ENCODE measurements around the gene PLCL1. TPM values are rescaled to one million over a fixed set of nuclear protein-coding genes. Genes with fewer than 3 reads are reported as not detected.

The PLCL1 gene
- total RNA-seq, 1 experiment from 2014 or later, result 0.90 TPM

GRCh38 chr2:197950724-197951123 is 146.3 kb downstream of the PLCL1 start:
- DNase-seq (ENCODE audit: low read depth, low spot score), result no peak
- in situ Hi-C loops (cut with HindIII; ENCODE audit: low pct_unique_long_range_greater_than_20kb, low sequenced_read_pairs), result no loop called here

- in situ Hi-C loops (cut with HindIII; ENCODE audit: low pct_unique_long_range_greater_than_20kb, low sequenced_read_pairs), result no loop called here
- DNase-seq (ENCODE audit: low read depth, low spot score), result no peak
These were observed 148.3 kb downstream of the PLCL1 start for GRCh38 chr2:197952540-197953202.

GRCh38 chr2:197954328-197954727 is 149.9 kb downstream of the PLCL1 start:
- in situ Hi-C loops (cut with HindIII; ENCODE audit: low pct_unique_long_range_greater_than_20kb, low sequenced_read_pairs), result no loop called here
- no peak for DNase-seq (ENCODE audit: low read depth, low spot score)

GRCh38 chr2:197958592-197959150 is 154.3 kb downstream of the PLCL1 start:
- no peak for DNase-seq (ENCODE audit: low read depth, low spot score)
- in situ Hi-C loops (cut with HindIII; ENCODE audit: low pct_unique_long_range_greater_than_20kb, low sequenced_read_pairs), result no loop called here

- DNase-seq (ENCODE audit: low read depth, low spot score), result no peak
- in situ Hi-C loops (cut with HindIII; ENCODE audit: low pct_unique_long_range_greater_than_20kb, low sequenced_read_pairs), result no loop called here
These were observed 155.0 kb downstream of the PLCL1 start for GRCh38 chr2:197959383-197959782.

GRCh38 chr2:197960786-197961185 is 156.4 kb downstream of the PLCL1 start:
- no peak for DNase-seq (ENCODE audit: low read depth, low spot score)
- in situ Hi-C loops (cut with HindIII; ENCODE audit: low pct_unique_long_range_greater_than_20kb, low sequenced_read_pairs), result no loop called here

GRCh38 chr2:197964720-197965119 is 160.3 kb downstream of the PLCL1 start:
- in situ Hi-C loops (cut with HindIII; ENCODE audit: low pct_unique_long_range_greater_than_20kb, low sequenced_read_pairs), result no loop called here

GRCh38 chr2:197965756-197966155 is 161.4 kb downstream of the PLCL1 start:
- DNase-seq (ENCODE audit: low read depth, low spot score), result no peak
- in situ Hi-C loops (cut with HindIII; ENCODE audit: low pct_unique_long_range_greater_than_20kb, low sequenced_read_pairs), result no loop called here

More at GRCh38 chr2:197964720-197965119, 160.3 kb downstream of the PLCL1 start:
- DNase-seq (ENCODE audit: low read depth, low spot score), result no peak

GRCh38 chr2:197969391-197969893 is 165.0 kb downstream of the PLCL1 start:
- no peak for DNase-seq (ENCODE audit: low read depth, low spot score)
- in situ Hi-C loops (cut with HindIII; ENCODE audit: low pct_unique_long_range_greater_than_20kb, low sequenced_read_pairs), result no loop called here

- in situ Hi-C loops (cut with HindIII; ENCODE audit: low pct_unique_long_range_greater_than_20kb, low sequenced_read_pairs), result no loop called here
- DNase-seq (ENCODE audit: low read depth, low spot score), result no peak
These were observed 167.7 kb downstream of the PLCL1 start for GRCh38 chr2:197972061-197972460.

GRCh38 chr2:197972587-197972986 is 168.2 kb downstream of the PLCL1 start:
- in situ Hi-C loops (cut with HindIII; ENCODE audit: low pct_unique_long_range_greater_than_20kb, low sequenced_read_pairs), result no loop called here
- no peak for DNase-seq (ENCODE audit: low read depth, low spot score)

- DNase-seq (ENCODE audit: low read depth, low spot score), result no peak
- in situ Hi-C loops (cut with HindIII; ENCODE audit: low pct_unique_long_range_greater_than_20kb, low sequenced_read_pairs), result no loop called here
These were observed 169.4 kb downstream of the PLCL1 start for GRCh38 chr2:197973772-197974171.

GRCh38 chr2:197975931-197976519 is 171.6 kb downstream of the PLCL1 start:
- DNase-seq (ENCODE audit: low read depth, low spot score), result no peak
- in situ Hi-C loops (cut with HindIII; ENCODE audit: low pct_unique_long_range_greater_than_20kb, low sequenced_read_pairs), result no loop called here

- no peak for DNase-seq (ENCODE audit: low read depth, low spot score)
- in situ Hi-C loops (cut with HindIII; ENCODE audit: low pct_unique_long_range_greater_than_20kb, low sequenced_read_pairs), result no loop called here
These were observed 174.6 kb downstream of the PLCL1 start for GRCh38 chr2:197978971-197979370.

GRCh38 chr2:197982565-197982964 is 178.2 kb downstream of the PLCL1 start:
- no peak for DNase-seq (ENCODE audit: low read depth, low spot score)
- in situ Hi-C loops (cut with HindIII; ENCODE audit: low pct_unique_long_range_greater_than_20kb, low sequenced_read_pairs), result no loop called here

GRCh38 chr2:197985029-197985638 is 180.7 kb downstream of the PLCL1 start:
- in situ Hi-C loops (cut with HindIII; ENCODE audit: low pct_unique_long_range_greater_than_20kb, low sequenced_read_pairs), result no loop called here
- no peak for DNase-seq (ENCODE audit: low read depth, low spot score)

- DNase-seq (ENCODE audit: low read depth, low spot score), result no peak
- in situ Hi-C loops (cut with HindIII; ENCODE audit: low pct_unique_long_range_greater_than_20kb, low sequenced_read_pairs), result no loop called here
These were observed 182.6 kb downstream of the PLCL1 start for GRCh38 chr2:197986977-197987376.

GRCh38 chr2:197990356-197990755 is 186.0 kb downstream of the PLCL1 start:
- in situ Hi-C loops (cut with HindIII; ENCODE audit: low pct_unique_long_range_greater_than_20kb, low sequenced_read_pairs), result no loop called here
- no peak for DNase-seq (ENCODE audit: low read depth, low spot score)
